ENCODE data around the gene IFIT3.

- no peak for TF ChIP-seq CTCF (conservative IDR thresholded peaks at IDR 0.05 in 1 of 2, IDR thresholded peaks at IDR 0.05 in 1 of 2; ENCODE audit: extremely low read depth in 1 of 2, insufficient read depth in 1 of 2, low read depth in 1 of 2, low read length in 2 of 2)
- no peak for TF ChIP-seq EZH2 (IDR thresholded peaks at IDR 0.05; ENCODE audit: borderline replicate concordance, low read length)
Measured at GRCh38 chr10:89327803-89328441, at the start of gene IFIT3.

Measured in mammary epithelial cell (primary cell).